Activated CD4-positive, alpha-beta T cell treated with anti-CD3 and anti-CD28 coated beads, Interleukin-2, amount 50 U/mL, for 48 hours (primary cell): ENCODE results near the gene KRTAP13-1.

ENCODE experiments used
- DNase-seq, 2 experiments: peaks; one replicate each; pipeline ENCODE4 v3.0.0-alpha.2; 2020

KRTAP13-1 gene

DNA sequence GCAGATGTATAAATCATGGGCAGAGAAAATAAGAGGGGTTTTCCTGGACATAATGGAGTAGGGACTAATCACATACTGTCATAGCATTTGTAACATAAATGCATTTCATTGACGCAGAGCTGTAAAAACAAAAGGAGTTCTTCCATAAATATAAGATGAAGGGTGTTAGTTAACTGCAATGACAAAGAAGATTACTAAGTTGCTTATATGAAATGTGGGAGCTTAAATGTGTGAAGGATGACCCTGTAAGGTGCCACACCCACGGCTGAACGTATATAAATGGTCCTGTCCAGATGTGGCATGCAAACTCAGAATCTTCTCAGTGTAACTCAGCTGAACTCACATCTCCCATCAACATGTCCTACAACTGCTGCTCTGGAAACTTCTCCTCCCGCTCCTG, at the start of gene KRTAP13-1:
TSS of gene KRTAP13-1 (plus strand) at position 301 of the 400 bp plus-strand sequence. CDS start at position 357, 56 bp downstream.
- no peak for DNase-seq

GRCh38 chr21:30348506-30348905, 47.3 kb upstream of the KRTAP13-1 start, which contains the start of gene KRTAP23-1:
TSS of gene KRTAP23-1 (minus strand) at chr21:30348606. CDS start at chr21:30348606, 0 bp downstream.
- DNase-seq = no peak

DNA sequence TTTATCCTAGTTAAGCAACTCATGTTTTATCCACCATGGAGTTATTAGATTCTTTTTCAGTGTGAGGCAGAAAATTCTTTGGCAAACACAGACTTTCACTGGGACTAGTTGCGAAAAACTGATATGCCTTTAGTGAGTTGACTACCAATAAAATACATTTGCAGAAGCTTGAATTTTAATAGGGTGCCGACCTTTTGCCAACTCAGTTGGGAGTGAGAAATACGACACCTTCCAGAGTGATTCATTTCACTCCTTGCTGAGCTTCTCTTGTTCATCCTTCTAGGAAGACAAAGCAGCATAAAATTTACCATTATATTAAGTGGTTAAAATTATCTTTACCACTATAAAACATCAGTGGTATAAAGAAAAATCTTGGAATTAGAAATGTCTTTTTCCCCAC, 46.3 kb upstream of the KRTAP13-1 start:
- DNase-seq = no peak

DNA sequence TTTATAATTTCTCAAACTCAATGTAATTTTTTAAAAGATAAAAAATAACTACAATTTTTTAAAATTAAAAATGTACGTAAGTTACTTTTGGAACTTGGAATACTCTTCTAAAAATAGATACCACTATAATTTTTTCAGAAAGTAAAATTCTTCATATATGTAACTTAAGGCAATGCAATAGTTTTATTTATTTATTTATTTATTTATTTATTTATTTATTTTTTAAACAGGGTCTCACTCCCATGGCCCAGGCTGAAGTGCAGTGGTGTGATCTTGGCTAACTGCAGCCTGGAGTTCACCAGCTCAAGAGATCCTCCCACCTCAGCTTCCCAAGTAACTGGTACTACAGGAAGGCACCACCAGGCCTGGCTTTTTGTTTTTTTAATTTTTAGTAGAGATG, 44.3 kb upstream of the KRTAP13-1 start:
- no peak for DNase-seq

DNA sequence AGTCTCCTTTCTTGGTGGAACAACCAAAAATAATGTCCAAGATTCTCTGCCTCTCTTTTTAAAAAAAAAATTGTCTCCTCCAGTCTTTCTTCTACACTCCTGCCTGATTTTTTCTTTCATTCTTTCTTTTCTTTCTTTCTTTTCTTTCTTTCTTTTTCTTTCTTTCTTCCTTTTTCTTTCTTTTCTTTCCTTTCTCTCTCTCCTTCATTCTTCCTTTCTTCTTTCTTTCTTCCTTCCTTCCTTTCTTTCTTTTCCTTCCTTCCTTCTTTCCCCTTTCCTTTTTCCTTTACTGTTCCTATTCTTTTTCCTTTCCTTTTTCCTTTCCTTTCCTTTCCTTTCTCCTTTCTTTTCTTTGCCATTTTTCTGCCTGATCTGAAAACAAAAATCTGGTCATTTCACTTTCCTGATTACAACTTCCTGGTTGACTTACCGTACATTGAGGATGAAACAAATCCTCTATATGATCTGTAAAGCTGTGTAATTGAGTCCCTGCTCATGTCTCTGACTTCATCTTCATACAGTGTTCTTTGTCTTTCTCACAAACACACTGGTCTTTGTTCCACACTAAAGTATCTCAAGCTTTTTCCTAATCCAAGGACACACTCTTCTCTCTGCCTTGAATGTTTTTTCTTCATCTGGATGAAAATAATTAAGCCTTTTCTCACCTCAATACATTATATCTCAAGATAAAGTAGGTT, 41.4 kb upstream of the KRTAP13-1 start:
- no peak for DNase-seq

- DNase-seq = no peak
Measured at GRCh38 chr21:30355906-30356305, 39.9 kb upstream of the KRTAP13-1 start.

DNA sequence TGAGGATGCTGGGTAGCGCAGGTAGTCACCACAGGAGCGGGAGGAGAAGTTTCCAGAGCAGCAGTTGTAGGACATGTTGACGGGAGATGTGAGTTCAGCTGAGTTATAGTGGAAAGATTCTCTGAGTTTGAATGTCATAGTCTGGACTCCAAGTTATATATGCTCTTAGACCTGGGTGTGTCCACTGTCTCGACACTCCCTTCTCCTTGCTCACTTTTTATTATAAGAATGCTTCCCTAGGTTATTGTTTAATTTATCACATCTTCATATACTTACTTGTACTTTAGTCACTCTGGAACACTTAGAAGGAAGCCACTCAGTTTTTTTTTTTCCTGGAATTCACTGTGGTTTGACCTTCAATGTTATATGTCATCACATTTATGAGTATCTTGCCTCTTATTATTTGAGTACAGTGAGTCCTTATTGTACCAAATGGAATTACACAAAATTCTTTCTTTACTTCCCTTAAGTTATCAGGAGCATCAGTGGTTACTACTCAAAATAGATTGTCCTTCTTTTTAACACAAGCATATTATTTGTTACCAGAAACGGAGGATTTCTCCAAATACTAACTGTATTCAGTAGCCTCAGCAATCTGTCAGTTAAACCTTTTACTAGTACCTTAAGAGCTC, 23.6 kb upstream of the KRTAP13-1 start, which contains the start of gene KRTAP13-2:
TSS of gene KRTAP13-2 (minus strand) at position 133 of the 632 bp plus-strand sequence. CDS start at position 75, 58 bp downstream.
- no peak for DNase-seq

DNA sequence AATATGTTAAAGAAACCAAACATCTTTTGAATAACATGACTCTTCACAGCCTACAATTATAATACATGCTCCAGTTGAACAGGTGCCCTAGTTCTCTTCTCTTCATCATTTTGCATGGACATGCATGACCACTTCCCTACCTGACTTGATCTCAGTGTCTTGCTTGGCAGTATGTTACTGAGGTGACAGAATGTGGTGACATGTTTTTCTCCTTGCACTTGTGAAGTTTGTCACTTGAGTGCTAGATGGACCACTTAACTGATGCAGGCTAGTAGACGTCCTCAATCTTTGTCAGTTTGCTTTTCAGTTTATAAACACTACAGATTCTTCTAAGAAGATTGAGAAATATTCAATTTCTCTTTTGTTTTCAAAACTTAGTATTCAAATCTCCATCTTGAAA, 13.6 kb upstream of the KRTAP13-1 start:
- no peak for DNase-seq

GRCh38 chr21:30391492-30392025, 4.3 kb upstream of the KRTAP13-1 start:
- no peak for DNase-seq

DNA sequence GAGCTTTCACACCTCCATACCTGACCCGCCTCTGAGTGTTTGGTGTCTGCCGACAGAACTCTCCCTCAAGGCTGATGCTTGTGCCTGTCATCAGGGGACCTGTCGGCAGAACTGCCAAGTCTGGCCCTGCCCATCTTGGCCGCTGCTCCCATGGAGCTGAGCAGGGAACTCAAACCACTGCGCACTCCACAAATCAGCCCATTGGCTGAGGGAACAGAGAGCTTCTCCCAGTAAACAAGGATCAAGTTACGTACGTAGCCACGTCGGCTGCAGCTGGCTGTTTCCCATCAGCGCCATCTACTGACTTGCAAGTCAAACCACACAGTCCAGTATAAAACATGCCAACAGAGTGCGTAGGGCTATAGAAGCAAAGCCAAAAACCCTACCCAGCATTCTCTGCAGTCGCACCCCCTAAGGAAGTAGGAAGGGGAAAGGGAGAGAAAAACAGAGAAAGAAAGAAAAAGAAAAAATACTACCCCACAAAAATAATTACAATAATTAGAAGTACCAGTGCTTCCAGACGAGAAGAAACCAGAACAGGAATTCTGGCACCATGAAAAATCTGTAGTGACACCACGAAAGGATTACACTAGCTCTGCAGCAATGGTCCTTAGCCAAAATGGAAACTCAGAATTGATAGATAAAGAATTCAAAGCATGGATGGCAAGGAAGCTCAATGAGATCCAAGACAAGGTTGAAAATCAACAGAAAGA, 13.1 kb downstream of the KRTAP13-1 start:
- DNase-seq = peak; percentile 4 to 5

- no peak for DNase-seq
Measured at GRCh38 chr21:30415993-30416392, 20.2 kb downstream of the KRTAP13-1 start.

DNA sequence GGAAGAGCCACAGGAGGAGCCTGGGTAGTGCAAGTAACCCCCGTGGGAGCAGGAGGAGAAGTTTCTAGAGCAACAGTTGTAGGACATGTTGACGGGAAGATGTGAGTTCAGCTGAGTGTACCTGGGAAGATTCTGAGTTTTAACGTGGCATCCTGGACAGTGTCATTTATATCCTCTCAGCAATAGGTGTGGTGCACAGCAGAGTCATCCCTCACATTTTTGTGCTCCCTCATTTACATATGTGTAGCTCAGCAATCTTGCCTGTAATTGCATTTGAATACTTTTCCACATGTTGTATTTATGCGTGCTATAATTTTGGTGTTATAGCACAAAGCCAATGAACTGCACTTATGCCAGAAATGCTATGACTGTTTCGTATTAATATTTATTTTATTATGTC, 30.0 kb downstream of the KRTAP13-1 start, which contains the start of gene KRTAP13-3:
TSS of gene KRTAP13-3 (minus strand) at position 101 of the 400 bp plus-strand sequence. CDS start at position 87, 14 bp downstream.
- no peak for DNase-seq

DNA sequence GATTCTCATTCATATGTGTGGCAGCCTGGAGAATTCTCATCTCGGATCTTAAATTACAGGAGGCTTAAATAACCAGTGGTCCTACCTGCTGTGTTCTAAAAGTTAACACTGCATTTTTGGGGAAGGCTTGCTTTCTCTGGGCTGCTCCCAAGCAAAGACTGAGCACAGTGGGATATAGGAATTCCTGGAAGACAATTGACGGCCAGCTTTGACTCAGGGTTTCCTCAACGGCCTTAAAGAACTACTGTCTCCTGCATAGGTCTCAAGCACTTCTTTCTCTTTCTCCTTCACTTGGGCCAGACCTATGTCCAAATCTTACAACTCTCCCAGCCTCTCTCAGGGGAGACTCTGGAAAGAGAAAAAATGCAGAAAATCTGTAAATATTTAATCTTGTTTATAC, 30.9 kb downstream of the KRTAP13-1 start:
- DNase-seq = no peak

GRCh38 chr21:30430170-30430655, 34.4 kb downstream of the KRTAP13-1 start, which contains the start of gene KRTAP13-4:
TSS of gene KRTAP13-4 (plus strand) at chr21:30430220. CDS start at chr21:30430276, 56 bp downstream.
- DNase-seq = no peak

GRCh38 chr21:30434033-30434631, 38.3 kb downstream of the KRTAP13-1 start:
- DNase-seq = peak; percentile 19 to 20

GRCh38 chr21:30437010-30437565, 41.3 kb downstream of the KRTAP13-1 start:
- no peak for DNase-seq

- no peak for DNase-seq
Measured at GRCh38 chr21:30439975-30440374, 44.1 kb downstream of the KRTAP13-1 start, which contains the start of gene KRTAP15-1. TSS of gene KRTAP15-1 (plus strand) at chr21:30440275. CDS start at chr21:30440328, 53 bp downstream.

- no peak for DNase-seq
Measured at GRCh38 chr21:30443226-30443625, 47.4 kb downstream of the KRTAP13-1 start.

DNA sequence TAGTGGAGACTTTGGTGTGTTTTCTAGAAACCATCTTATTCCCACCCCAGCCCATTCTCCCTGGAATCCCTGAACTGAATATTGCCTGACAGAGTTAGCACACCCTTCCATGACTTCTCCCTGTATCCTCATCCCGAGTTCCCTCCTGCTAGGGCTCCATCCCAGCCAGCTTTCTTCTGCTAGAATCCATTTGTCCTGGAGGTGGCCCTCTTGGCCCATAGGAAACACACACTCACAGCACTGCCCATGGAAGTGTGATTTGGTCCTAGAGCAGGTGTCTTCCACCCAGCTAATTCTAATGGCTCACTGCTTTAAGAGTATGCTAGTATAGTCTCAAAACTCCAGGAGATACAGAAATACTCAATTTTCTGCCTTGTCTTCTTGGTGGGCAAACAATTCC, 48.4 kb downstream of the KRTAP13-1 start:
- no peak for DNase-seq
